HG03565 (cell line): Measurements from ENCODE around the gene GRM1.

ENCODE experiments used
- ATAC-seq: cut with Tn5 transposase; IDR thresholded peaks from one replicate; pipeline ENCODE4 v1.9.1; 2021; ENCODE audit warnings: mild to moderate bottlenecking, moderate library complexity; ENCODE audit not compliant: unreplicated experiment

Gene GRM1

DNA sequence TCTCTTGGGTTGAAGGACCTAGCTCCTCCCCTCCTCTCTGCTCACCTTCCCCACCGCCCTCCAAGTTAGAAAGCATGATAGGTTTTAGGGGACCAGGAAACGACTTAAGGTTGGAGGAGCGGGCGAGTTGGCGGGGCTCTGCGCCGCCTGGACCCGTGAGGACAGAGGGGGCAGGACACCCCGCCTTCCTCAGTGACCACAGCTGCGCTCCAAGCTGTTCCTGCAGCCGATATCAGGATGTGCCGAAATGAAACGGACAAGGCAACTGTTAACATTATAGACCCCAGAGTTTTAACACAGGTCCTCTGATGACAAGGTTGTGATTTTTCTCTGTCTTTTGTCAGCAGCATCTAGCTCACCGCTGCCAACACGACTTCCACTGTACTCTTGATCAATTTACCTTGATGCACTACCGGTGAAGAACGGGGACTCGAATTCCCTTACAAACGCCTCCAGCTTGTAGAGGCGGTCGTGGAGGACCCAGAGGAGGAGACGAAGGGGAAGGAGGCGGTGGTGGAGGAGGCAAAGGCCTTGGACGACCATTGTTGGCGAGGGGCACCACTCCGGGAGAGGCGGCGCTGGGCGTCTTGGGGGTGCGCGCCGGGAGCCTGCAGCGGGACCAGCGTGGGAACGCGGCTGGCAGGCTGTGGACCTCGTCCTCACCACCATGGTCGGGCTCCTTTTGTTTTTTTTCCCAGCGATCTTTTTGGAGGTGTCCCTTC, at the start of gene GRM1:
Gene GRM1, plus strand, starts transcription at position 212 of the 722 bp plus-strand sequence. Its CDS starts 456 bp downstream, at position 668.
- ATAC-seq = no peak

DNA sequence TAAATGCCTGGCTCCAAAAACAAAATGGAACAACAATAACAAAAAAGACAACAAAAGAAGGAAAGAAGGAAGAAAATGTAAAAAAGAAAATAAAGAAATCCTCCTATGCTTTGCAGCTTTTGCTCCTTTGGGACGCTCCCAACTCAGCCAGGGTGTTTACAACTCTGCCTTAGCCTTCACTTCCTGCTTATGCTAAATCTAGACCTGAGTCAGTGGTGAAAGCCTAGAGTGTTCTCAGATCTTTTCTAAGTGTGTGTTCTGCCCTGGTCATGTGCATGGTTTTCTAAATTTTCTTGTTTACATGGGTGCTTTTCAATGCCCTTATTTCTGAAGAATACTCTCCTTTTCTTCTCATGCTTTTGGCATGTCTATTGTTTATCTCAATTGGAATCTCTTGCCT, 19.5 kb upstream of the GRM1 start:
- no peak for ATAC-seq

DNA sequence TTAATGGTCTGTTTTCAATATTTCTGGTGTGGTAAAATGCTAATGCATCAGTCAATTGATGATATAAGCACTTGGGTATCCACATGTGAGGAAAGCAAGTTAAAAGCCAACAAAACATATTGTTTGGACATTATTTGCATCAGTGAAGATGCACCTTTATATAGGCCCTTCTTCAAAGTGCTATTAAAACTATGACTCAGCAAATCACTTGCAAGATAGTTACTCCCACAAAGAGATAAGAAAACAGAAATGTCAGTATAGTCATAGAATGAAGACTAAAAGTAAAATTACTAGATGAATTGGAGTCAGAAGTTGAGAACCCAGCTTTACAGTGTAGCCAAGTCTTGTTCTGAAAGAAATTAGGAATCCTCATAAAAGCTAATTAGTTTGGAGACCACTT, 14.6 kb upstream of the GRM1 start:
- no peak for ATAC-seq

DNA sequence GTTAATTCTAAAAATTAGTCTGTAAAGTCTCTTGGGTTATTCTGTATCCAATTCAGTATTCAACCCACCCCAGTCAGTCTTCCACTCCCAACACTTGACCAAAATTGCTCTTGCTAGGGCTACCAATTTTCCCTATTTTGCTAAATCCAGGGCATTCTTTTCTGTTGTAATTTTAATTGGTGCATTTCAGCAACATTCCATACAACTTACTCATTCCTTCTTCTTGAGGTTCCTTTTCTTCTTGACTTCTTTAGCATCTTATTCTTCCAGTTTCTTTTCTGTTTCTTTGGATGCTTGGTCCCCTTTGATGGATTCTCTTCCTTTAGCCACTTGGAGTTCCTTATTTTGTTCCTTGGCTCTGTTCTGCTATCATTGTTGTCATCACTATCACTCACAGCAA, 11.2 kb upstream of the GRM1 start:
- no peak for ATAC-seq

DNA sequence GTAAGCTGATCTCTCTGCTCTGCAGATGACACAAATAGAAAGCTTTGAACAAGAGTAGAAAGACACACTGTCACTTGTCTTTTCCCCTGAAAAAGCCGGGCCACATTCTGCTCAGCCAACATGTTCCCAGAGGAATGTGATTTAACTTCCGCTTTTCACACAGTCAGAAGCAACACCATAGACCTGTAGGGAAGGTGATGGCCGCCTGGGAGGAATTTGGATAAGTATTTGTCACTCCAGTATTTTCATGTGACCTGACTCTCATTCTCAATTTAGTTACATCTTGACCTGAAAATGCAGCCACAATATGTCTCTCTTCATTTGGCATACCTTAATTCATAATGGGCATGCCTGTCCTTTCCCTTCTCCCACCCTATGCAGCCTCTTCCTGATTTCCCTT, 2.0 kb upstream of the GRM1 start:
- ATAC-seq = no peak

DNA sequence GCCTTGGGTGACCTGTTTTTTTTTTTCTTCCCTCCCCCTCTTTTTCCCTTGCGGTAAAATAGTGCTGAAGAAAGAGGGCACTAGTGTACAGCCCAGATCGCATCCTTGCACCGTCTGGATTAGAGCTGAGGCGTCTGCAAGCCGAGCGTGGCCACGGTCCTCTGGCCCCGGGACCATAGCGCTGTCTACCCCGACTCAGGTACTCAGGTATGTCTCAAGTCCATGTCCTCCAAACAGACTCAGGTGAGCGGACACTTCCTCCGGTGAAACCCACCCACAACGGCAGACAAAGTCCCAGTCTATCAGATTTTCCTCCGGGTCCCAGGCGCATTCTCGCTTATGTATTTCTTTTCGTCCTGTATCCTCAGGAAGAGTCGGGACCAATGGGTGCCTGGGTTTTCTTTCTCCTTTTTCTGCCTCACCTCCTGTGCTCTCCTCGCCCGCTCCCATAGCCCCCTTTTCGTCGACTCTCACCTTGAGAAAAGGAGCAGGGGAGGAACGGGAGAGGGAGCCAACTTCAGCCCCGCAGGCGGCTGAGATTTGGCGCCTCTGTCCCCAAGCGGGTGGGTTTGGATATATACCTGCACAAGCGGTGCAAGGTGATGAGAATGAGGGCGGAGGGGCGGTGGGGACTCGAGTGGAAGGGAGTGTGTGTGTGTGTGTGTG, 1.1 kb upstream of the GRM1 start:
- ATAC-seq = no peak

DNA sequence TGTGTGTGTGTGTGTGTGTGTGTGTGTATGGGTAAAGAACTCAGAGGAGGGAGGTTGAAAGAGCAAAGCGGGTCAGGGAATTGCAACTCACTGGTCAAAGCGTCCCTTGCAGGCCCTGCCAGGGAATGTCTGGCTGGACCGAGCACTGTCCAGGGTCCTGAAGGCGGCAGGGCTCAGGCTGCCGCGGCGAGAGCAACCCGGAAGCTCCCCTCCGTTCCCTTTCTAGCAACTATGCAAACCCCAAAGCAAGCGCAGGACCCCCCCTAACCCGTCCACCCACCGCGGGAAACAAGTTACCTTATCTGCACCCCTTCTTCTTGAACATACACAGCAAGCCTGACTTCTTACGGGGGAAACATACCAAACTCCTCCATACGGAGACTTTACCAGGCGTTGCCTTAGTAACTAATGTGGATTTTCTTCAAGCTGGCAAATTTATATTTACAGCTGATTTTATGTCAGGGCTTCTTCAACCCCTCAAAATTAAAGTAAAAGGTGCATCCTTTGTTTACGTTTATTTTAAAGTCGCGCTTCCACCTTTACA, 538 bp upstream of the GRM1 start:
- ATAC-seq = peak; percentile 78

DNA sequence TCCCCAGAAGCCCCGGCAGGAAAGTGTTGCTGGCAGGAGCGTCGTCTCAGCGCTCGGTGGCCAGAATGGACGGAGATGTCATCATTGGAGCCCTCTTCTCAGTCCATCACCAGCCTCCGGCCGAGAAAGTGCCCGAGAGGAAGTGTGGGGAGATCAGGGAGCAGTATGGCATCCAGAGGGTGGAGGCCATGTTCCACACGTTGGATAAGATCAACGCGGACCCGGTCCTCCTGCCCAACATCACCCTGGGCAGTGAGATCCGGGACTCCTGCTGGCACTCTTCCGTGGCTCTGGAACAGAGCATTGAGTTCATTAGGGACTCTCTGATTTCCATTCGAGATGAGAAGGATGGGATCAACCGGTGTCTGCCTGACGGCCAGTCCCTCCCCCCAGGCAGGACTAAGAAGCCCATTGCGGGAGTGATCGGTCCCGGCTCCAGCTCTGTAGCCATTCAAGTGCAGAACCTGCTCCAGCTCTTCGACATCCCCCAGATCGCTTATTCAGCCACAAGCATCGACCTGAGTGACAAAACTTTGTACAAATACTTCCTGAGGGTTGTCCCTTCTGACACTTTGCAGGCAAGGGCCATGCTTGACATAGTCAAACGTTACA, 817 bp downstream of the GRM1 start:
- no peak for ATAC-seq

DNA sequence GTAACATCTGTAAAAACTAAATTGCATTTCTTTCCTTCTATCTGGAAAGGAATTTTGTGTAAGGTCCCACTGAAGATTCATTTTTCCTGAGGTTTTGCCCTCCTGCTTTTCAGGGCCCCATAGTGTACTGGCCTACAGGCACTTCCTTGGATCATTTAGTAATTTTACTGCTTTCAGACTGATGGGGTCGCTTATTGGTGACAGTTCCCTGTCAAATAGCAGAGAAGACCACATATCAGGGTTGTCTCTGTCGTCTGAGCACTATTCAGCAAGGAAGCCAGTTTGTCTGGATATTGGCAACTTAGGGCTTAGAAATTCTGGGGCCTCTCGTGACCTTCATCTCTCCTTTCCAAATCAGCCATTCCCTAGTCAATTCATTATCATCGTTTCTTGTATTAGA, 3.5 kb downstream of the GRM1 start:
- ATAC-seq = no peak

DNA sequence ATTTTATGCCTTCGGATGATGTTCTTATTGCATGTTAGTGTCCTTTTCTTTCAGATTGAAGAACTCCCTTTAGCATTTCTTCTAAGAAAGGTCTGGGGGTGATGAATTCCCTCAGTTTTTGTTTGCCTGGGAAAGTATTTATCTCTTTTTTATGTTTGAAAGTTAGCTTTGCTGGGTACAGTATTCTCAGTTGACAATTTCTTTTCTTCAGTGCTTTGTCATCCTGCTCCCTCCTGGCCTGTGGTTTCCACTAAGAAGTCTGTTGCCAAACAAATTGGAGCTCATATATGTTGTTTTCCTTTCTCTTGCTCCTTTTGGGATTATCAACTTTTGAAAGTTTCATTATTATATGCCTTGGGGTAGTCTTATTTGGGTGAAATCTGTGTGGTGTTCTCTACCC, 11.5 kb downstream of the GRM1 start:
- no peak for ATAC-seq

DNA sequence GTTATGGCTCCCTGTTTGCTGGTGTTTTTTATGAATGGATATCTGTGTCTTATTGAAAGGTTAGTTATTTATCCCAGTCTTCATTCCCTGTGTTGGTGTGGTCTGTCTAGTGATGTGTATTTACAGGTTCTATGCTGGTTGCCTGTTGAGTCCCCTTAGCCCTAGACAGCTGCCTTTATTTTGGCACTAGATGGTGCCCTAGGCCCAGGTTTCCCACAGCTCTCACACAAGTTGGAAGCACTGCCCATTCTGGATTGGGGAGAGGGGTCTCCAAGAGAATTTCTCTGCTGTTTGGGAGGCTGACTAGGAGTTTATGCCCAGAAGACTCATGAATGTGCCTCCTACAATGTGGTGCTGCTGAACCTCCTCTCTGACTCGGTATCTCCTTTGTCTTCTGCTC, 12.4 kb downstream of the GRM1 start:
- ATAC-seq = no peak

DNA sequence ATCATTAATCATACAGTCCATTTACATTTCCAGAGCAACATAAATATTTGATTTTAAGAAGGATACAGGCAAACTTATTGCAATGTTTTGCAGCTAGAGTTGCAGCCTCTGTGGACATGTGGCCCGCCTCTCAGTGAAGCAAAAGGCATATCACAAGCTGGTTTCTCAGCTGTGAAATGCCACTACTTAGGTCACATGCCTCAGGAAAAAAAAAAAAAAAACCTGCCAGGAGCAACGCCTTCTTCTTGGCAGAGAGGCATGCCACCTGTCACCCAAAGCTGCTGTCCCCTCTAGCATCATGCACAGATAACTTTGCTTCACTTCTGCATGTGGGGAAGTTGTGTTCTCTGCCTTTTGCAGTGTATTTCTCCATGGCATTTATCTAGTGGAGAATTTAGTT, 18.5 kb downstream of the GRM1 start:
- ATAC-seq = no peak

DNA sequence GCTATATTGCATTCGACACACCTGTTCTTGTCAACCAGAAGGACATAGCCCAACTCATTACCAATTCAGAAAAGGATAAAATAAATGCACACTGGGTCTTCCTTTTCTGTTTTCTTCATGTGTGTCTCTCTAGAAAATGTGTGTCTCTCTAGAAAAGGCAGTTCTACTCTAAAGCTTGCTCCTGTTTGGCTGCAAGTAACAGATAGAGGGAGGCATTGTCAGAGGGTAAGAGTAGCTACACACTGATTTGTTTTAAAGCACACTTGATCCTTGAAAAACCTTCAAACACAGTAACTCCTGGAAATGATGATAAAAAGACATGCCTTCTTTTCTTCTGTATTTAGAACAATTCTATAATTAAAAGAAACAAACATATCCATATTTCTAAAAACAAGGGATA, 21.3 kb downstream of the GRM1 start:
- no peak for ATAC-seq

DNA sequence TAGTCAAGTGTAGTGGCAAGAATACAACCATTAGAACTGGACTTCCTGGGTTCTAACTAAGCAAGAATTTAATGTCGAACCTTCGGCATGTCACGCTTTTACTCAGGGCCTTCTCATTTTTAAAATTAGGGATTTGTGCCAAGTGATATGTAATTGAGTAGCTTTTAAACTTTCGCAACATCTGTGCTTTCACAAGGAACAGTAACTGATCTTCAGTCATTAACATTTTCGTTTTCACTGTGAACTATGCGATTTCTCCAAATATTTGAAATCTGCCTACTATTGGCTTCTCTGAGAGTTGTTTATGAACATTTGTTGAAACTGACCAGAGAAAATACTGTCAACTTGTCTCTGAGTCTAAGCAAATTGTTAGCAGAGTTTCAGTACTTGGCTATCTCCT, 27.6 kb downstream of the GRM1 start:
- no peak for ATAC-seq

DNA sequence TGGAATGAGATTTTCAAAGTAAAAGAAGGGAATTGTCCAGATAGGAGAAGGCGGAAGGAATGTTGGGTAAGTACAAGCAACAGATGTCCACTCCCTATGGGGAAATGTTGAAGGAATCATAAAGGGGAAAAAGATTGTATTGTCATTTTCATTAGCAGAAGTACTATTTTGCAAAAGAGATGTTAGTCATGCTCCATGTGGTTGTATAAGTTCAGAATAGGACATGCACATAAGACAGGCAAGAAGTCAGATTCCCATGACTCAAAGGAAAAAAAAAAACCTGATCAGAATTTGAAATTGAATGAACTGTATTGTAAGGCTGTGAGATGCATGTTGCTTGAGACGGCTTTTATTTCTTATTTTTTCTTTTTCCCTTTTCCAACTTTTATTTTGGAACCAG, 36.8 kb downstream of the GRM1 start:
- no peak for ATAC-seq

DNA sequence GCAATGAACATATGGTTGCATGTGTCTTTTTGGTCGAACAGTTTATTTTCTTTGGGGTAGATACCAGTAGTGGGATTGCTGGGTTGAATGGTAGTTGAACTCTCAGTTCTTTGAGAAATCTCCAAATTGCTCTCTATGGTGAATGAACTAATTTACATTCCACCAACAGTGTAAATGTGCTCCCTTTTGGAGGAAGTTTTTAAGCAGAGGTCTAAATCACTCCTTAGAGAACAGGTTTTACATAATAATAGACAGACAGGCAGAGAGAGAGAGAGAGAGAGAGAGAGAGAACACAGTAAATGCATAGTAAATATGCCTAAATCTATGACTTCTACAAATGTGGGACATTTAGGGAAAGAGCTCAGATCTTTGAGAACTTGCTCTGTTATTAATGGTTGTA, 37.6 kb downstream of the GRM1 start:
- ATAC-seq = no peak

DNA sequence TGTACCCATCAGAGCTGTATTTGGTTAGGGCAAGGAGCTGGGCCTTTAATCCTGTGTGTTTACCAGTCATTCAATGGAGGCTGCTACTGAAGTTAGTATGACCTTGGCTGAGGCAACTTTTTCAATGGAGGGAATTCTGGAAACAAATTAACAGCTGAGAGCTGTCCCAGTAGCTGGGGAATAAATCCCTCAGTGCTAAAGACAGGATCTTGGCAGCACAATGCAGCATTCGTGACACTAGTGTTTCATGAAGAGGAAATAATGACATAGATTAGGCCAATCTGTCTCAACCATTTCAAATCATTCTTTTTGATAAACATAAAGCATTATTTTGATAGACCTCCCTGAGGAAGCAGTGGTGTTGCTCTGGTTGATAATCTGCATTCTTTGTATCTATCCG, 42.9 kb downstream of the GRM1 start:
- ATAC-seq = no peak

DNA sequence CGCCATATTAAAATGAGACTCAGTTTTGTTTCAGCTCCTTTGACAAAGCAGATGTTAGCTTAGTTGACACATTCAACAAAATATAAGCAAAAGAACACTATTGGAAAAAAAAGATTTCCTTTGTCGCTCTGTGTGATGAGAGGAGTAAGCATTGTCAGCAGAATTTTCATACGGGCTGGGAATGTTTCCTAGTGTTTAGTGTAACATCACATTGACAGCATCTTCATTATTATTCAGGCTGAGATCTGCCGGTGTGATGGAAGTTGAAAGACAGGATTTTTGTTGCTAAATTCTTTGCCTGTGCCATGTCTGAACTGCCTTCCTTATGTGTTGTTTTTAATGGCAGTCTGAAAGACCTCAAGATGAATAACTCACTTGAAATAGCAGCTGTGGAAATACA, 49.1 kb downstream of the GRM1 start:
- ATAC-seq = no peak

DNA sequence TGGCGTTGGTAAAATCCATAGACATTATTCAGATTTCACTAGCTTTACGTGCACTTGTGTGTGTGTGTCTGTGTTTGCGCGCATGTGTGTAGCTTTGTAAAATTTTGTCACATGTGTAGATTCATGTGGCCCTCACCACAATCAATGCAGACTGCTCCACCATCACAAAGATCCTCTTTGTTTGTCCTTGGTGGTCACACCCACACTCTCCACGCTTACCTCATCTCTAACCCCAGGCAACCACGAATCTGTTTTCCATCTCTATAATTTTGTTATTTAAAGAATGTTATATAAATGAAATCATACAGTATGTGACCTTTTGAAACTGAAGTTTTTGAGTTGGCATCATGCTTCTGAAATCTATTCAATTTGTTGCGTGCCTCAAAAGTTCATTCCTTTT, 58.5 kb downstream of the GRM1 start:
- no peak for ATAC-seq

DNA sequence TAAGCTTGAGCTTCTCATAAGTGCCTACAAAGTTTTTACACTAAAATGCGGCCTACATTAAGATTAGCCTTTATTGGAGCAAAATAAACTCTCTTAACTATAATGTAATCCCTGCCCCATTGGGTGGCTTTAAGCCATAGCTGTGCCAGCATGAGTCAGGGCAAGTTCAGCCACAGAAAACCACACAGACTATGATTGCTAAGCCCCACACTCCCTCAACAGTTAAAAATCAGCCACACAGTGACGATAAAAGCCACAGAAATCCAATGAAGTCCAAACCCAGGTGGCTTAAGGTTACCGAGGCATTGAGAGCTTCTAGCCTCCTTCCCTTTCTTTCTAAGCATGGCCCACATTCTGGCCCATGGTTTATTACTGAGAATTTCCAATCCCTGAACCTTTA, 61.6 kb downstream of the GRM1 start:
- no peak for ATAC-seq

DNA sequence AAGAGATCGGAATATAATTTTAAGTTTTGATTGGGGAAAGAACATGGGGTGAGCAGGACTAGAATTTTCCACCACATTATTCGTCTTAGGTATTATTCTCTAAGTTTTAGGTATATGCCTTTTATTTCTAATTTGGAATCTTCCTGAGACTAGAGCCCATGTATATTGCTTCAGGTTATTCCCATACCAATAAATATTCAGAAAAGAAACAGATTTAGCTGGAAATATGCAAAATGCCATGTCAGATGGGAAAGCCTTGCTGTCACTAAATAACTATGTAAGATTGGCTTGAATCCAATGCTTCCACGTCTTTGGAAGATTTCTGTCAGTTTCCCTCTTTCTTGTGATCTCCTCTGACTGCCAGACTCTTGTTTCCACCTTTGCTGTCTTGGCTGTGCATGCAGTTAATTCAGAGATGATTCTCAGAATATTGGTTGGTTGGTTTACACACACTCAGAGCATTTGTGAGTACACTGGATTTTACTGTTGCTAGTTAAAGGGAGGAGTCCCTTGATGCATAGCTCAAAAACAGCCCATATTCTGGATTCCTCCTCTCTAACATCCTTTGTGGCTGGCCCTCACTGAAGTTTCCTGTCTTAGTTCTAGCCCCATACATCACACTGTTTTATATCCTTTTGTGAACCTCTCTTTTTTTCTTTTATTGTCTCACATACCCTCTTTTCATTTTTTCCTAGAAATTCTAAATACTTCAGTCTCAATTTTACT, 64.3 kb downstream of the GRM1 start:
- no peak for ATAC-seq
